NCI-H2029 (cell line): ENCODE results near the gene SPATS2.

Experiments
- DNase-seq: peaks from one replicate; lab custom pipeline; 2025; lab: John Stamatoyannopoulos, UW

The SPATS2 gene

GRCh38 chr12:49556391-49557186, 189.3 kb downstream of the SPATS2 start:
- DNase-seq, result no peak

DNA sequence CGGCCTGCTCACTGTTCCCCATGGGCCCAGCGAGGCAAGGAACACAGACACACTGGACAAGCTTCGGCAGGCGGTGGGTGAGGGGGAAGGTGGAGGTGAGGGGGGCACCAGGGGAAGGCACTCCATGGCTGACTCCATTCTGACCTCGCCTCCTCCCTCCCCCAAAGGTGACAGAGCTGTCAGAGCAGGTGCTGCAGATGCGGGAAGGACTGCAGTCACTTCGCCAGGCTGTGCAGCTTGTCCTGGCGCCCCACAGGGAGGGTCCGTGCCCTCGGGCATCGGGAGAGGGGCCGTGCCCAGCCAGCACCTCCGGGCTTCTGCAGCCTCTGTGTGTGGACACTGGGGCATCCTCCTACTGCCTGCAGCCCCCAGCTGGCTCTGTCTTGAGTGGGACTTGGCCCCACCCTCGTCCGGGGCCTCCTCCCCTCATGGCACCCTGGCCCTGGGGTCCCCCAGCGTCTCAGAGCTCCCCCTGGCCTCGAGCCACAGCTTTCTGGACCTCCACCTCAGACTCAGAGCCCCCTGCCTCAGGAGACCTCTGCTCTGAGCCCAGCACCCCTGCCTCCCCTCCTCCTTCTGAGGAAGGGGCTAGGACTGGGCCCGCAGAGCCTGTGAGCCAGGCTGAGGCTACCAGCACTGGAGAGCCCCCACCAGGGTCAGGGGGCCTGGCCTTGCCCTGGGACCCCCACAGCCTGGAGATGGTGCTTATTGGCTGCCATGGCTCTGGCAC, 190.1 kb downstream of the SPATS2 start:
- no peak for DNase-seq

DNA sequence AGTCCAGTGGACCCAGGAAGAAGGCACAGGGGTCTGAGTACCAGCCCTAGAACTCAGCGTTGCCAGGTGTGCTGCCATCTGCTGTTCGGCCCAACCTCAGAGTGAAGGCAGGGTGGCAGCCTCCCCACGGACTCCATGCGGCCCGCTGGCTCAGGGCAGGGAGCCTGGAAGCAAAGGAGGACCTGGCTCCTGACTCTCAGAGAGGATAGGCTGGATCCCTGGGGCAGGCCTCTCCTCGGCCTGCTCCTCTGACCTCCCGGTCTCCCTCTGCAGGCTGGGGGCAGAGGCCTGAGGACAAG, 190.6 kb downstream of the SPATS2 start:
- DNase-seq, result no peak

GRCh38 chr12:49558526-49558925, 191.3 kb downstream of the SPATS2 start:
- no peak for DNase-seq

DNA sequence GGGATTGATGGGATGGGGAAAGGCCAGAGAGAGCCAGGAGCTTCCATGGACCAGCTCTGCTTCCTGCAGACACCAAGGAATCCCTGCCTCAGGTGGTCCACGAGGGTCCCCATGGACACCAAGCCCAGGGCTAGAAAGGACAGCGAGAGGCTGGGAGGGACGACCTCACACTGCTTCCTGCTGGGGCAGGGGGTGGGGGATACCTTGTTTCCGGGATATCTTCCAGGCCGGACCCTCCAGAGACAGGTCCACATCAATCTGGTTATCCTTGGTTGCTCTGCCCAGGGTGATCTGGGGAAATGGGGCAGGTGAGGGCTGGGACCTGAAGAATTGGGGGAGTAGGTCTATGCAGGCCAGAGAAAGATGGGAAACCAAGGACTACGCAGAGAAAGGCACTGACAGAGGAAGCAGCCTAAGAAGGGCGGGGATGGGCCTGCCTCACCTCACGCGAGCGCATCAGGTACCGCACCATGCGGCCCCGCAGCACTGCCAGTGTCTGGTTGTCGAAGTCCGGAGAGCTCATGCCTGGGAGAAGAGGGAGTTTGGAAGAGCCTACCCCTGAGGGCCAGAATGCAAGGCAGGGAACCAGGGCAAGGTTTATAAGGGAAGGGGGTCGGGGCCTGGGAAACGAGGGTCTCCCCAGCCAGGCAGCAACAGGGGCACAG, 191.9 kb downstream of the SPATS2 start:
- DNase-seq, result no peak

DNA sequence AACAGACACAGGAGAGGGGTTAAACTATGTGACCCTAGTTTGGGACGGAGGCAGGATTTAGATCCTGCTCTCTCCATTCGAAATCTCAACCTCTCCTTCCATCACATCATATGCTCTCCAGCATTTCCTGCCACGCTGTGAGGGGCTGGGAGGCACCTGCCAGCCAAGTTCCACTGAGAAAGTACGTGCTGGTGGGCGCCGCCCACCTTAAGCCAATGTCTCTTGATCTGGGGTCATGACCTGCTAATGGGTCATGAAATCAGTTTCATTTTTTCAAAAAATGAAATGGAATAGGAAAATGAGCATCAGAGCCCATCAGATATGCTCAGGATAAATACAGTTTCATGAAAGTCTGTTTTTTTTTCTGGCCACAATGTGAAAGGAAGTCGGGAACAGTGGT, 193.4 kb downstream of the SPATS2 start:
- no peak for DNase-seq

- DNase-seq, result no peak
These were observed 195.0 kb downstream of the SPATS2 start for GRCh38 chr12:49562233-49562632.

GRCh38 chr12:49562831-49563230, 195.6 kb downstream of the SPATS2 start:
- DNase-seq, result no peak

- no peak for DNase-seq
These were observed 196.9 kb downstream of the SPATS2 start for GRCh38 chr12:49563951-49564685.

- DNase-seq, result no peak
These were observed 197.6 kb downstream of the SPATS2 start for GRCh38 chr12:49564686-49565405.

- no peak for DNase-seq
These were observed 198.4 kb downstream of the SPATS2 start for GRCh38 chr12:49565406-49566265.

- DNase-seq, result no peak
These were observed 199.1 kb downstream of the SPATS2 start for GRCh38 chr12:49566361-49566760.

GRCh38 chr12:49567302-49567610, 200.0 kb downstream of the SPATS2 start:
- no peak for DNase-seq

- DNase-seq, result peak; percentile 92
These were observed 200.6 kb downstream of the SPATS2 start, which contains the start of gene MCRS1 for GRCh38 chr12:49567611-49568441. Gene MCRS1 (minus strand): TSS chr12:49568142. CDS start chr12:49566731, 1,411 bp downstream.

GRCh38 chr12:49568442-49569162, 201.3 kb downstream of the SPATS2 start:
- DNase-seq, result no peak
